ENCODE results near the gene GRM3.

The GRM3 gene

DNA sequence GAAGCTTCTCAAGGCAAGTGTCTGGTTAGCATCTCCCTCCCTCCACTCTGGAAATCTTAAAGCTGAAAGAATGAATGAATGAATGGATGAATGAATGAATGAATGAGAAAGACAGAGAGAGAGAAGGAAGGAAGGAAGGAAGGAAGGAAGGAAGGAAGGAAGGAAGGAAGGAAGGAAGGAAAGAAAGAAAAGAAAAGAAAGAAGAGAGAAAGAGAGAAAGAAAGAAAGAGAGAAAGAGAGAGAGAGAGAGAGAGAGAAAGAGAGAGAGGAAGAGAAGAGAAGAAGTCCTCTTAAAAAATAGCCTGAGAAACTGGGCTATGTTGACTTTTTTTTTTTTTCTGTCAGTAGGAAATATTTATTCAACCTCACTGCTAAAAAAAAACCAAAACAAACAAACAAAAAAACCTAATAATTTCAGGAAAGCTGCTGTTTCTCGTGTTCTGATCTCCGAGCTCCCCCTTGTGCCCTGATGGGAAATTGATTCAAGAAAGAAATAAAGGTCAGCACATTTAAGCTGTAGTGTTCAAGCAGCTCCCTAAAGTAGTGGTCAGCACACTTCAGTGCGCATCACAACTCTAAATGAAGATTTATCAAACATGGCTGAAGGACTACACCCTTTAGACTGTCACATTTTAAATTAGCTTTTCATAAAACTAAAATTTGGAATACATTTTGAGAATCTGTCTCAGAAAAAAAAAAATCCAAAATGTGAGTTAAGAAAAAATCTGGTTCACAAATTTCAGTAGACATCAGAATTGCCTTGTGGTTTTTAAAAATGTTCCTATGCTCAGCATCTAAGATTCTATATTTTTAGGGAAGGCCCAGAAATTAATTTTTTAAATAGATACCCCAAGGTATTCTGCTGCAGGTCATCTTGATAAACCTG, 261.5 kb downstream of the GRM3 start:
- no peak for DNase-seq (ENCODE audit: low read depth)

DNA sequence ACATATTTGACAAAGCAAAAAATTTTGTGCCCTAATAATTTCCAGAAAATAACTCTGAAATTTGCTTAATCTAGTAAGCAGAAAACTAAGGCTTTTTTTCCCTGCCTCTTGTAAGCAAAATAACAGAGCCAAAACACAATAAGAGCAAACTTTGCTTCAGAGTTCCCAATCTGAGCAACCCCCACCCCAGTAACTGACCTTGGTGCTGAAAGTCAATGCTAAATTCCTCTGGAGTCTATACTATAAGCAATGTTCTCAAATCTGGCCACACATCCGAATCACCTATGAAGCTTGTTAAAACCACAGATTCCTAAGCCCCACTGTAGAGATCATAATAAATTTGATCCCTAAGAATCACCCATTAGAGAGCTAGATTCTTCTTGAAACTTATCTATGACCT, 265.2 kb downstream of the GRM3 start:
- DNase-seq (ENCODE audit: low read depth), result no peak

DNA sequence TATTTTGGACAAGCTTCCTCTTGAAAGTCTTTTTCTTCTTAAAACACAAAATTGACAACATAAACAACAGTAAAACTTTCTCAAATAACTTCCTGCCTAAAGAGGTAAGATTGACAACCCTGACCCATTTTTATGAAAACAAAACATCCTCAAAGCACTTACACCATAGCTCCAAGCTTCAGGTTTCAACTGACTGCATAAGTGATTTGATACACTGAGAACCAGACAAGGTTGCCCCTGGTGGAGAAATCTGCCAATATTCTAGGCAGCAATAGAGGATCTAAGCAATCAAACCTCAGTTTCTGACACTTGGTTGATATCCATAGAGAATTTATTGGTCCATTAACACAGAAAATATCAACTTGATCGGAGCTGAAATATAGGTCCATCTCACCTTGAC, 267.9 kb downstream of the GRM3 start:
- DNase-seq (ENCODE audit: low read depth), result no peak

DNA sequence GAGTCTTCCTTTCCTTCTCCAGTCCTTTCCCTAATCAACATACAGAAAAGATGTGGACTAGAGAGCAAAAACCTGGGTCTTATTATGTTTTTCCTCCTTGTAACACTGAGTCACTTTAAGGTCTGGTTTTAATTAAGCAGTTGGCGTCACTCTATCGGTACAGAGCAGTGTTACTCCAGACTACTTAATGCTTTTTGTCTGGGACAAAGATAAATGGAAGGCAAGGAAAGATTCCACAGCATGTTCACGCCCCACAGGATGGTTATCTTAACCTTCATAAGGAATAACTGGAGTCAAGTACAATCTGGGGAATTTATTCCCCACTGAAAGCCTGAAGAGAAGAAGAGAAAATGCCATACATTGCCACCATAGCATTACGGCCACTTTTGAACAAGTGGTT, 270.0 kb downstream of the GRM3 start:
- no peak for DNase-seq (ENCODE audit: low read depth)

All from stimulated activated CD8-positive, alpha-beta memory T cell treated with anti-CD3 and anti-CD28 coated beads, Interleukin-7, amount 100 ng/mL, for 24 hours (primary cell).